NB4 (cell line): ENCODE results near the gene MACROD2.

Experiments
- DNase-seq: peaks from one replicate; pipeline ENCODE4 v3.0.0; 2010; ENCODE audit warnings: low read depth
- H3K4me3 ChIP-seq: one replicate; pipeline ENCODE4 v1.5.1; 2011; ENCODE audit warnings: mild to moderate bottlenecking, low read depth, low read length, moderate library complexity
- CTCF ChIP-seq: IDR thresholded peaks from one replicate; pipeline ENCODE4 v1.5.1; 2012; ENCODE audit warnings: low read depth, low read length
- MAX ChIP-seq: IDR thresholded peaks from 2 replicates; pipeline ENCODE4 v1.6.1; 2011; ENCODE audit warnings: low read depth, low read length
- MYC ChIP-seq: IDR thresholded peaks from 2 replicates; pipeline ENCODE4 v1.6.1; 2011; ENCODE audit warnings: low read depth, low read length
- POLR2A ChIP-seq: IDR thresholded peaks from 2 replicates; pipeline ENCODE4 v1.6.1; 2011; ENCODE audit warnings: mild to moderate bottlenecking; ENCODE audit not compliant: insufficient read length; ENCODE audit errors: extremely low read depth

MACROD2 gene

GRCh38 chr20:14441201-14441600 lies 445.9 kb downstream of the MACROD2 start:
- DNase-seq: peak; percentile 45
- H3K4me3 ChIP-seq: no peak overlapping the region
- TF ChIP-seq MAX (no peak), CTCF (no peak), MYC (no peak), POLR2A (no peak)

GRCh38 chr20:14444106-14444505 lies 448.8 kb downstream of the MACROD2 start:
- DNase-seq: peak; percentile 28

GRCh38 chr20:14445310-14445709 lies 450.0 kb downstream of the MACROD2 start:
- TF ChIP-seq MYC (no peak), MAX (no peak), CTCF (no peak), POLR2A (no peak)
- no peak for DNase-seq
- H3K4me3 ChIP-seq: no peak overlapping the region

More at GRCh38 chr20:14444106-14444505, 448.8 kb downstream of the MACROD2 start:
- TF ChIP-seq CTCF: no peak
- TF ChIP-seq MAX: no peak
- no peak for TF ChIP-seq POLR2A
- no peak for TF ChIP-seq MYC
- no peak overlapping the region for H3K4me3 ChIP-seq

- no peak for DNase-seq
- no peak overlapping the region for H3K4me3 ChIP-seq
- TF ChIP-seq POLR2A (no peak), CTCF (no peak), MAX (no peak), MYC (no peak)
Measured at GRCh38 chr20:14445902-14446301, 450.6 kb downstream of the MACROD2 start.

GRCh38 chr20:14446446-14446845 lies 451.1 kb downstream of the MACROD2 start:
- no peak for DNase-seq
- no peak for TF ChIP-seq MYC
- no peak for TF ChIP-seq MAX
- no peak for TF ChIP-seq CTCF
- no peak for TF ChIP-seq POLR2A

GRCh38 chr20:14449323-14449722 lies 454.0 kb downstream of the MACROD2 start:
- H3K4me3 ChIP-seq: no peak overlapping the region
- no peak for DNase-seq
- TF ChIP-seq MAX (no peak), POLR2A (no peak), CTCF (no peak), MYC (no peak)

More at GRCh38 chr20:14446446-14446845, 451.1 kb downstream of the MACROD2 start:
- no peak overlapping the region for H3K4me3 ChIP-seq
